HFF-Myc (cell line): ENCODE results near the gene CHMP5.

Experiments used
- DNase-seq: peaks from one replicate; pipeline ENCODE4 v3.0.0-alpha.2; 2011; ENCODE audit warnings: low read depth; ENCODE audit errors: extremely low read depth
- H3K4me3 ChIP-seq: replicated peaks from 2 replicates; pipeline ENCODE4 v1.5.1; 2011; ENCODE audit warnings: low read depth, mild to moderate bottlenecking, control low read depth, low read length
- CTCF ChIP-seq: IDR thresholded peaks from 2 replicates; pipeline ENCODE4 v1.5.1; 2012; ENCODE audit warnings: mild to moderate bottlenecking, low read depth, low read length, control low read depth; ENCODE audit errors: missing control alignments

The CHMP5 gene

DNA sequence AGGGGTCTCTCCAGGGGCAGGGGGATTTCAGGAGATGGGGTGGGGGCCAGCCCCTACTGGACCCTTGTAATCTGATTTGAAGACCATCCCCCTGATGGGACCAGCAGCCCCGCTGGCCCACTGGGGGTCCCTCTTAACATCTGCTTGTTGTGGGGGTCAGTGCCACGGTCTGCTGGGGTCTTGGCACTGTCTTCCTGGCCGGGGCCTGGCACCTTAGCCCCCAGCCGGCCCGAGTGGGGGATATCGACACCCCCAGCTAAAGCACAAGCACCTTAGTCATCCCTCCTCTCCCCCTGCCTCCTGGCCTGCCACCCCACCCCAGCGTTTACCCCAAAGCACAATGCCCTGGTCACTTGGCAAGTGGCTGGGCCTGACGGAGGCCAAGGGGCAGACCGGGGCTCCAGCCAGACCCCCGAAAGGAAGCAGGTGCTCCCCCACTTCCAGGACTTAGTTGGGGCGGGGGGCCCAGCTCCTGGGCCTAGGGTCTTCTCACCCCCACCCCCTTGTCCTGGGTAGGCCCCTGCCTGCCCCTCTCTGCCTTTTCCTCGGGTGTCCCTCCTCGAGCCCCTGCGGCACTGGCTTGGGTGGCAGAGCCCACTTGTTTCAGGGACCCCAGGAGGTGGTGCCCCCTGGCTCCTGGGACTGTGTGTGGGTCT, 24.1 kb downstream of the CHMP5 start:
- DNase-seq: no peak
- H3K4me3 ChIP-seq: no peak overlapping the region
- no peak for TF ChIP-seq CTCF

DNA sequence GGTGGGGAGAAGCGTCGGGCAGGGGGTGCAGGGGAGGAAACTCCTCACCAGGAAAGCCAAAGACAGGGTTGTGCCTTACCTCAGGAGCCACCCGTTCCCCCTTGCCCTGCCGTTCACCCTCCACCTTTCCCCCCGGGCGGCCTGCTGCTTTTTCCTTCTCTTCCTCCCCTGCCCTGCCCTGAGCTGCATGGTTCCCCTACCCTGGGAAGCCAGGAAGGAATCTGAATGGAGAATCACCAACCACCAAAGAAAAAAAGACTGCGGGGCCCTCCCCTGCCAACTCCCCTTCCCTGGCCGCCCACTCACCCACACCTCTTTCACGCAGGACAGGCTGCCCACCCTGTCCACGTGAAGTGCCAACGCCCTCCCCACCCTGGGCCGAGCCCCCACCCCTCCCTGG, 24.6 kb downstream of the CHMP5 start:
- H3K4me3 ChIP-seq: peak overlapping the region; percentile 97
- no peak for TF ChIP-seq CTCF
- no peak for DNase-seq

GRCh38 chr9:33289936-33290246, 25.0 kb downstream of the CHMP5 start:
- TF ChIP-seq CTCF: no peak
- DNase-seq: no peak
- H3K4me3 ChIP-seq: peak overlapping the region; percentile 97

GRCh38 chr9:33290247-33291030, 25.6 kb downstream of the CHMP5 start, which contains the start of gene NFX1:
Gene NFX1 (plus strand): TSS chr9:33290516. CDS start chr9:33290573, 57 bp downstream.
- peak within 1 kb of the TSS; percentile 97 for H3K4me3 ChIP-seq
- no peak for TF ChIP-seq CTCF
- peak; percentile 94 for DNase-seq

- TF ChIP-seq CTCF: no peak
- peak overlapping the region; percentile 97 for H3K4me3 ChIP-seq
- peak; percentile 52 for DNase-seq
These were observed 26.2 kb downstream of the CHMP5 start for GRCh38 chr9:33291031-33291397.

- DNase-seq: no peak
- 0 out of 2 replicates have a peak overlapping the region, but pooled peaks have one; percentile 97 for H3K4me3 ChIP-seq
- TF ChIP-seq CTCF: no peak
These were observed 27.1 kb downstream of the CHMP5 start for GRCh38 chr9:33291901-33292300.
